Measurements from ENCODE around the gene PITPNM3.

GRCh38 chr17:6491071-6491700 lies 65.2 kb downstream of the PITPNM3 start:
- TF ChIP-seq CTCF (IDR thresholded peaks at IDR 0.05), result no peak
- TF ChIP-seq POLR2A (IDR thresholded peaks at IDR 0.05), result no peak
